Endothelial cell of umbilical vein (primary cell): ENCODE results near the gene SETD3. TPM values are rescaled to one million over a fixed set of nuclear protein-coding genes. Genes with fewer than 3 reads are reported as not detected.

Source experiments
- BruUV-seq: library from RNA; stranded (reverse); fragments of 400-500 nt; replicated peaks from 2 replicates; lab custom pipeline; 2021; lab: Mats Ljungman, UMichigan
- CTCF ChIA-PET: fragments of 300-600, 350-600 bp; sonication (Branson Sonifier 250); formaldehyde crosslinking; loops from one replicate; lab custom pipeline; 2021; ENCODE audit warnings: antibody characterized with exemption, inconsistent platforms; lab: Charles Lee
- POLR2A ChIA-PET: fragments of 300-600, 350-600 bp; sonication (Branson Sonifier 250); formaldehyde crosslinking; loops from one replicate; lab custom pipeline; 2021; ENCODE audit warnings: antibody characterized with exemption, inconsistent platforms; lab: Charles Lee
- DNase-seq: peaks from one replicate; pipeline ENCODE4 v3.0.0-alpha.2; 2011; ENCODE audit warnings: low read depth, low spot score
- FAIRE-seq: peaks from 2 replicates; lab custom pipeline; 2011; peaks lifted over from hg19 to GRCh38; lab: Jason Lieb, UNC
- H2AFZ ChIP-seq: 2 replicates; pipeline ENCODE4 v1.6.0; 2012; ENCODE audit warnings: low read depth, low read length, control low read depth, inconsistent platforms
- H3K27ac ChIP-seq: 2 replicates; pipeline ENCODE4 v1.5.1; 2011; ENCODE audit warnings: low read depth, mild to moderate bottlenecking, control low read depth, low read length, moderate library complexity; ENCODE audit not compliant: insufficient read depth
- H3K27me3 ChIP-seq, 2 experiments: 2 replicates each; pipeline versions ENCODE4 v1.6.0 to v1.6.1; 2011; ENCODE audit warnings: low read length in 2 of 2, mixed read lengths in 1 of 2; ENCODE audit not compliant: control insufficient read depth in 2 of 2, insufficient read depth in 2 of 2
- H3K36me3 ChIP-seq, 2 experiments: 2 replicates in 1 of 2; 3 replicates in 1 of 2; pipeline ENCODE4 v1.5.1; 2011; ENCODE audit warnings: low read length in 2 of 2, mild to moderate bottlenecking in 1 of 2, moderate library complexity in 1 of 2; ENCODE audit not compliant: control insufficient read depth in 2 of 2, insufficient read depth in 2 of 2; ENCODE audit errors: extremely low read depth in 1 of 2
- H3K4me1 ChIP-seq: 3 replicates; pipeline ENCODE4 v1.5.1; 2011; ENCODE audit warnings: mild to moderate bottlenecking, low read length; ENCODE audit not compliant: control insufficient read depth, insufficient read depth; ENCODE audit errors: extremely low read depth
- H3K4me2 ChIP-seq: 2 replicates; pipeline ENCODE4 v1.6.1; 2011; ENCODE audit warnings: low read length, control low read depth, mixed read lengths; ENCODE audit not compliant: insufficient read depth
- H3K4me3 ChIP-seq, 3 experiments: fragments of 200-600 bp in 1 of 3; sonication (generic), shearing (Covaris generic) in 1 of 3; replicated peaks in 1 of 3; 2 replicates each; pipeline ENCODE4 v1.5.1; 2011 to 2016; ENCODE audit warnings: control low read depth in 3 of 3, low read length in 3 of 3, mild to moderate bottlenecking in 2 of 3, inconsistent platforms in 1 of 3, low read depth in 1 of 3, moderate library complexity in 1 of 3; ENCODE audit not compliant: insufficient read depth in 1 of 3
- H3K79me2 ChIP-seq: 2 replicates; pipeline ENCODE4 v1.6.0; 2012; ENCODE audit warnings: low read length, inconsistent platforms; ENCODE audit not compliant: control insufficient read depth, insufficient read depth
- H3K9ac ChIP-seq: replicated peaks from 2 replicates; pipeline ENCODE3; 2011; ENCODE audit warnings: low read length, control low read depth; ENCODE audit not compliant: insufficient read depth; ENCODE audit errors: extremely low read depth
- H3K9me1 ChIP-seq: replicated peaks from 3 replicates; pipeline ENCODE4 v1.6.0; 2011; ENCODE audit warnings: mild to moderate bottlenecking, low read length; ENCODE audit not compliant: control insufficient read depth, insufficient read depth; ENCODE audit errors: extremely low read depth
- H3K9me3 ChIP-seq: replicated peaks from 2 replicates; pipeline ENCODE4 v1.5.1; 2012; ENCODE audit warnings: low read length, inconsistent platforms; ENCODE audit not compliant: control insufficient read depth, insufficient read depth
- H4K20me1 ChIP-seq: replicated peaks from 2 replicates; pipeline ENCODE3; 2011; ENCODE audit warnings: mild to moderate bottlenecking, low read length; ENCODE audit not compliant: control insufficient read depth, insufficient read depth; ENCODE audit errors: extremely low read depth
- EZH2 ChIP-seq: IDR thresholded peaks from 2 replicates; pipeline ENCODE4 v1.6.1; 2012; ENCODE audit warnings: borderline replicate concordance, low read depth, mild to moderate bottlenecking, moderate library complexity, low read length, inconsistent platforms; ENCODE audit not compliant: severe bottlenecking
- FOS ChIP-seq: IDR thresholded peaks from 2 replicates; pipeline ENCODE4 v1.6.1; 2011; ENCODE audit warnings: mild to moderate bottlenecking, low read length, moderate library complexity, borderline replicate concordance; ENCODE audit not compliant: insufficient read depth
- GATA2 ChIP-seq: IDR thresholded peaks from 2 replicates; pipeline ENCODE4 v1.7.0; 2011; ENCODE audit warnings: low read depth, mild to moderate bottlenecking, moderate library complexity, mixed read lengths, low read length; ENCODE audit not compliant: insufficient read length, insufficient read depth
- JUN ChIP-seq: IDR thresholded peaks from 2 replicates; pipeline ENCODE4 v1.6.1; 2011; ENCODE audit warnings: borderline replicate concordance, low read depth; ENCODE audit not compliant: insufficient read length, insufficient read depth
- MYC ChIP-seq: IDR thresholded peaks from one replicate; pipeline ENCODE4 v1.6.1; 2011; ENCODE audit warnings: mild to moderate bottlenecking, low read depth, low read length
- POLR2A ChIP-seq: IDR thresholded peaks from 2 replicates; pipeline ENCODE4 v1.6.1; 2012; ENCODE audit warnings: low read depth, mild to moderate bottlenecking, control low read depth, low read length
- POLR2AphosphoS5 ChIP-seq: IDR thresholded peaks from 2 replicates; pipeline ENCODE4 v1.6.1; 2012; ENCODE audit warnings: low read depth, mild to moderate bottlenecking, control low read depth, low read length, moderate library complexity; ENCODE audit not compliant: insufficient read depth
- dilution Hi-C: fragments of 300-500 bp; cut with MboI; formaldehyde crosslinking; loops from one replicate; pipeline ENCODE4 v1.15.0; 2019; ENCODE audit warnings: low sequenced_read_pairs; ENCODE audit not compliant: extremely low pct_ligation_motif_present
- intact Hi-C: fragments of 100-400 bp; cut with micrococcal nuclease; formaldehyde crosslinking; loops from one replicate; pipeline ENCODE4 v1.10.0; 2022
- polyA plus RNA-seq, 4 experiments: library from polyadenylated mRNA; depleted of rRNA in 3 of 4; stranded (reverse) in 3 of 4; unstranded in 1 of 4; fragments of >200 nt; gene quantifications; 2 replicates each; pipeline versions ENCODE4 v1.2.1 to v1.2.3, GENCODE V29; 2011 to 2012; ENCODE audit warnings: missing spikeins in 1 of 4
- total RNA-seq: library from RNA; stranded (reverse); gene quantifications from 2 replicates; pipeline ENCODE4 v1.2.3, GENCODE V29; 2021
- TF ChIP-seq, protein P1 (sequence below), 2 donors: IDR thresholded peaks; 1 replicate in 1 of 2; 2 replicates in 1 of 2; pipeline ENCODE4 v1.5.1; 2011; ENCODE audit warnings: low read length in 2 of 2, mild to moderate bottlenecking in 2 of 2, moderate library complexity in 2 of 2, control low read depth in 1 of 2, inconsistent platforms in 1 of 2, low read depth in 1 of 2; ENCODE audit not compliant: insufficient read depth in 1 of 2; ENCODE audit errors: extremely low read depth in 1 of 2
- TF ChIP-seq, protein P2 (sequence below): IDR thresholded peaks from 2 replicates; pipeline ENCODE4 v1.6.1; 2011; ENCODE audit not compliant: insufficient read depth, insufficient read length

SETD3 gene
- total and polyA plus RNA-seq, 2 donors (not counting 3 experiments of a cell fraction or from before 2014, with no cell fraction given): 18.1 to 53.1 TPM

DNA sequence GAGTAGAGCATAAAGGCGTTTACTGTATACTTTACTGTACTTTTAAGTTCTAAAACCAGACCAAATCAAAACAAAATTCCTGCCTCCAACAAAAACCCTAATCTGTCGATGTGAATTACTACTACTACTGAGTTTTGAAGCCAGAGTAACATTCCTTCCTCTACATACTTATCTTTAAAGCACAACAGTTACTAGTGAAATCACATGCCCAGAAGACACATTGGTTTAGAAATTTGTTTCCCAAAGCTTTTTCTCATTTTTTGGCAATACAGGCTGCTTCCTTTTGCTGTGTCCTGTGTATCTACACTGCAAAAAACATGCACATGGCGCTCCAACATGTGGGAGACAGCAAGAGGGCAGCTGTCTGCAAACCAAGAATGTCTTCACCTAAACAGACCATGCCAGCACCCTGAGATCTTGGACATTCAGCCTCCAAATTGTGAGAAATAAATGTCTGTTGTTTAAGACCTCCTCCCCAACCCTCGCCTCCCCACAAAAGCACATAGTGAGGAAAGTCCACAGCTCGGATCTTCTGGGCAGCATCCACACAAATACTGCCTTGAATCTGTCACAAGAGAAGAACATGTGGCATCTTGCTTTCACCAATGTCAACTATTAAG, 21.1 kb downstream of the SETD3 start:
- peaks cover 1% of the 10 kb centered on the region for H3K79me2 ChIP-seq
- H3K4me3 ChIP-seq: no peak overlapping the region
- no peaks in the 10 kb centered on the region for H4K20me1 ChIP-seq
- ChIA-PET CTCF (no interaction called here), POLR2A (no interaction called here)
- H3K27me3 ChIP-seq: no peaks in the 10 kb centered on the region
- intact Hi-C loops (no loop called here), dilution Hi-C loops (no loop called here)
- H3K27ac ChIP-seq: no peak overlapping the region
- no peak overlapping the region for H3K4me2 ChIP-seq
- no peak for DNase-seq
- no peaks in the 10 kb centered on the region for H3K9me3 ChIP-seq
- H3K9me1 ChIP-seq: no peaks in the 10 kb centered on the region
- H2AFZ ChIP-seq: no peak overlapping the region
- no TSS peak for BruUV-seq
- H3K4me1 ChIP-seq: peaks cover 2% of the 10 kb centered on the region
- no peak overlapping the region for H3K9ac ChIP-seq
- peaks cover 13 to 17% of the 10 kb centered on the region in 2 experiments for H3K36me3 ChIP-seq
- no peak for TF ChIP-seq POLR2A
- no peak for TF ChIP-seq GATA2
- no peak for TF ChIP-seq JUN
- TF ChIP-seq, protein P1, sequence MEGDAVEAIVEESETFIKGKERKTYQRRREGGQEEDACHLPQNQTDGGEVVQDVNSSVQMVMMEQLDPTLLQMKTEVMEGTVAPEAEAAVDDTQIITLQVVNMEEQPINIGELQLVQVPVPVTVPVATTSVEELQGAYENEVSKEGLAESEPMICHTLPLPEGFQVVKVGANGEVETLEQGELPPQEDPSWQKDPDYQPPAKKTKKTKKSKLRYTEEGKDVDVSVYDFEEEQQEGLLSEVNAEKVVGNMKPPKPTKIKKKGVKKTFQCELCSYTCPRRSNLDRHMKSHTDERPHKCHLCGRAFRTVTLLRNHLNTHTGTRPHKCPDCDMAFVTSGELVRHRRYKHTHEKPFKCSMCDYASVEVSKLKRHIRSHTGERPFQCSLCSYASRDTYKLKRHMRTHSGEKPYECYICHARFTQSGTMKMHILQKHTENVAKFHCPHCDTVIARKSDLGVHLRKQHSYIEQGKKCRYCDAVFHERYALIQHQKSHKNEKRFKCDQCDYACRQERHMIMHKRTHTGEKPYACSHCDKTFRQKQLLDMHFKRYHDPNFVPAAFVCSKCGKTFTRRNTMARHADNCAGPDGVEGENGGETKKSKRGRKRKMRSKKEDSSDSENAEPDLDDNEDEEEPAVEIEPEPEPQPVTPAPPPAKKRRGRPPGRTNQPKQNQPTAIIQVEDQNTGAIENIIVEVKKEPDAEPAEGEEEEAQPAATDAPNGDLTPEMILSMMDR (IDR thresholded peaks at IDR 0.05; ENCODE audit: extremely low read depth in 1 of 2, insufficient read depth in 1 of 2, low read depth in 1 of 2, low read length in 2 of 2): no peak
- TF ChIP-seq FOS: no peak
- no peak for TF ChIP-seq POLR2AphosphoS5
- TF ChIP-seq EZH2: no peak
- no peak for TF ChIP-seq MYC
- TF ChIP-seq, protein P2, sequence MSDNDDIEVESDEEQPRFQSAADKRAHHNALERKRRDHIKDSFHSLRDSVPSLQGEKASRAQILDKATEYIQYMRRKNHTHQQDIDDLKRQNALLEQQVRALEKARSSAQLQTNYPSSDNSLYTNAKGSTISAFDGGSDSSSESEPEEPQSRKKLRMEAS: no peak
- no peak for FAIRE-seq
